Keratinocyte (primary cell): ENCODE results near the gene MIGA2. TPM values are rescaled to one million over a fixed set of nuclear protein-coding genes. Genes with fewer than 3 reads are reported as not detected.

Experiments used
- DNase-seq: peaks from one replicate; pipeline ENCODE4 v3.0.0-alpha.2; 2011; ENCODE audit warnings: low read depth, missing footprints, low spot score
- FAIRE-seq: peaks from 2 replicates; lab custom pipeline; 2011; peaks lifted over from hg19 to GRCh38; lab: Jason Lieb, UNC
- H2AFZ ChIP-seq: 2 replicates; pipeline ENCODE4 v1.6.0; 2012; ENCODE audit warnings: low read length, control low read depth, inconsistent platforms; ENCODE audit not compliant: control insufficient read depth
- H3K27ac ChIP-seq: 2 replicates; pipeline ENCODE4 v1.5.1; 2011; ENCODE audit warnings: low read length; ENCODE audit not compliant: control insufficient read depth, insufficient read depth
- H3K27me3 ChIP-seq: 3 replicates; pipeline ENCODE4 v1.6.0; 2011; ENCODE audit warnings: low read length; ENCODE audit not compliant: control insufficient read depth, insufficient read depth; ENCODE audit errors: extremely low read depth
- H3K36me3 ChIP-seq, 2 experiments: 2 replicates in 1 of 2; 3 replicates in 1 of 2; pipeline ENCODE4 v1.5.1; 2011; ENCODE audit warnings: low read length in 2 of 2, mild to moderate bottlenecking in 1 of 2; ENCODE audit not compliant: control insufficient read depth in 2 of 2, insufficient read depth in 2 of 2; ENCODE audit errors: extremely low read depth in 1 of 2
- H3K4me1 ChIP-seq: 3 replicates; pipeline ENCODE4 v1.5.1; 2011; ENCODE audit warnings: low read length; ENCODE audit not compliant: control insufficient read depth, insufficient read depth; ENCODE audit errors: extremely low read depth
- H3K4me2 ChIP-seq: 3 replicates; pipeline ENCODE4 v1.6.0; 2011; ENCODE audit warnings: low read depth, low read length; ENCODE audit not compliant: control insufficient read depth, insufficient read depth; ENCODE audit errors: extremely low read depth
- H3K4me3 ChIP-seq, 3 experiments: fragments of 200-600 bp in 1 of 3; sonication (generic) in 1 of 3; 2 replicates in 2 of 3; 3 replicates in 1 of 3; pipeline ENCODE4 v1.5.1; 2011 to 2016; ENCODE audit warnings: low read length in 3 of 3, mild to moderate bottlenecking in 3 of 3, control low read depth in 2 of 3, inconsistent platforms in 1 of 3, low read depth in 1 of 3, mixed read lengths in 1 of 3, mixed run types in 1 of 3, moderate library complexity in 1 of 3; ENCODE audit not compliant: control insufficient read depth in 2 of 3, insufficient read depth in 2 of 3; ENCODE audit errors: extremely low read depth in 1 of 3
- H3K79me2 ChIP-seq: 2 replicates; pipeline ENCODE4 v1.6.0; 2012; ENCODE audit warnings: low read length; ENCODE audit not compliant: control insufficient read depth, insufficient read depth
- H3K9ac ChIP-seq: 3 replicates; pipeline ENCODE4 v1.6.0; 2011; ENCODE audit warnings: low read length; ENCODE audit not compliant: control insufficient read depth, insufficient read depth; ENCODE audit errors: extremely low read depth
- H3K9me1 ChIP-seq: 3 replicates; pipeline ENCODE4 v1.6.0; 2011; ENCODE audit warnings: low read length; ENCODE audit not compliant: control insufficient read depth, insufficient read depth; ENCODE audit errors: extremely low read depth
- H3K9me3 ChIP-seq: 2 replicates; pipeline ENCODE4 v1.5.1; 2012; ENCODE audit warnings: low read depth, low read length; ENCODE audit not compliant: control insufficient read depth
- H4K20me1 ChIP-seq: 3 replicates; pipeline ENCODE4 v1.6.0; 2011; ENCODE audit warnings: low read length; ENCODE audit not compliant: control insufficient read depth, insufficient read depth; ENCODE audit errors: extremely low read depth
- EZH2 ChIP-seq: IDR thresholded peaks from one replicate; pipeline ENCODE4 v1.6.1; 2012; ENCODE audit warnings: inconsistent platforms, mild to moderate bottlenecking, low read length, moderate library complexity
- dilution Hi-C: fragments of 300-500 bp; cut with MboI; formaldehyde crosslinking; loops from one replicate; pipeline ENCODE4 v1.7.0; 2020; ENCODE audit warnings: low sequenced_read_pairs; ENCODE audit not compliant: extremely low pct_ligation_motif_present
- polyA plus RNA-seq, 5 experiments: library from polyadenylated mRNA; depleted of rRNA in 3 of 5; stranded (reverse) in 3 of 5; stranded (forward) in 1 of 5; unstranded in 1 of 5; fragments of >200 nt; gene quantifications; 1 replicate in 1 of 5; 2 replicates in 3 of 5; 3 replicates in 1 of 5; pipeline versions ENCODE4 v1.2.1 to v1.2.3, GENCODE V29; 2011 to 2012; ENCODE audit warnings: missing spikeins in 2 of 5, low read depth in 1 of 5, low replicate concordance in 1 of 5
- TF ChIP-seq, protein P1 (sequence below), 3 experiments: IDR thresholded peaks in 1 of 3; conservative IDR thresholded peaks in 1 of 3; optimal IDR thresholded peaks in 1 of 3; 2 replicates in 2 of 3; 3 replicates in 1 of 3; pipeline versions ENCODE3 to v1.5.1; 2011; ENCODE audit warnings: low read length in 3 of 3, mild to moderate bottlenecking in 3 of 3, moderate library complexity in 2 of 3, control low read depth in 1 of 3, inconsistent platforms in 1 of 3; ENCODE audit not compliant: insufficient read depth in 2 of 3; ENCODE audit errors: extremely low read depth in 1 of 3

Gene MIGA2
- polyA plus RNA-seq, 1 donor (not counting 4 experiments of a cell fraction or from before 2014, with no cell fraction given): 8.5 TPM

- dilution Hi-C loops: no loop called here
- Histone ChIP-seq H3K27me3 (no peaks in the 10 kb centered on the region), H3K4me2 (no peak overlapping the region), H2AFZ (no peak overlapping the region), H4K20me1 (no peaks in the 10 kb centered on the region), H3K9me1 (no peaks in the 10 kb centered on the region), H3K4me3 (no peak overlapping the region), H3K36me3 (peaks cover 12 to 13% of the 10 kb centered on the region in 2 experiments), H3K4me1 (peaks cover 12% of the 10 kb centered on the region), H3K79me2 (peaks cover 20% of the 10 kb centered on the region), H3K27ac (no peak overlapping the region), H3K9ac (no peak overlapping the region), H3K9me3 (no peaks in the 10 kb centered on the region)
- TF ChIP-seq, protein P1, sequence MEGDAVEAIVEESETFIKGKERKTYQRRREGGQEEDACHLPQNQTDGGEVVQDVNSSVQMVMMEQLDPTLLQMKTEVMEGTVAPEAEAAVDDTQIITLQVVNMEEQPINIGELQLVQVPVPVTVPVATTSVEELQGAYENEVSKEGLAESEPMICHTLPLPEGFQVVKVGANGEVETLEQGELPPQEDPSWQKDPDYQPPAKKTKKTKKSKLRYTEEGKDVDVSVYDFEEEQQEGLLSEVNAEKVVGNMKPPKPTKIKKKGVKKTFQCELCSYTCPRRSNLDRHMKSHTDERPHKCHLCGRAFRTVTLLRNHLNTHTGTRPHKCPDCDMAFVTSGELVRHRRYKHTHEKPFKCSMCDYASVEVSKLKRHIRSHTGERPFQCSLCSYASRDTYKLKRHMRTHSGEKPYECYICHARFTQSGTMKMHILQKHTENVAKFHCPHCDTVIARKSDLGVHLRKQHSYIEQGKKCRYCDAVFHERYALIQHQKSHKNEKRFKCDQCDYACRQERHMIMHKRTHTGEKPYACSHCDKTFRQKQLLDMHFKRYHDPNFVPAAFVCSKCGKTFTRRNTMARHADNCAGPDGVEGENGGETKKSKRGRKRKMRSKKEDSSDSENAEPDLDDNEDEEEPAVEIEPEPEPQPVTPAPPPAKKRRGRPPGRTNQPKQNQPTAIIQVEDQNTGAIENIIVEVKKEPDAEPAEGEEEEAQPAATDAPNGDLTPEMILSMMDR (optimal IDR thresholded peaks at IDR 0.05 in 1 of 3, IDR thresholded peaks at IDR 0.05 in 1 of 3, conservative IDR thresholded peaks at IDR 0.05 in 1 of 3; ENCODE audit: extremely low read depth in 1 of 3, insufficient read depth in 2 of 3, low read length in 3 of 3): no peak
- TF ChIP-seq EZH2: no peak
- DNase-seq (no peak), FAIRE-seq (no peak)
These were observed 5.6 kb downstream of the MIGA2 start for GRCh38 chr9:129042016-129042415.

DNA sequence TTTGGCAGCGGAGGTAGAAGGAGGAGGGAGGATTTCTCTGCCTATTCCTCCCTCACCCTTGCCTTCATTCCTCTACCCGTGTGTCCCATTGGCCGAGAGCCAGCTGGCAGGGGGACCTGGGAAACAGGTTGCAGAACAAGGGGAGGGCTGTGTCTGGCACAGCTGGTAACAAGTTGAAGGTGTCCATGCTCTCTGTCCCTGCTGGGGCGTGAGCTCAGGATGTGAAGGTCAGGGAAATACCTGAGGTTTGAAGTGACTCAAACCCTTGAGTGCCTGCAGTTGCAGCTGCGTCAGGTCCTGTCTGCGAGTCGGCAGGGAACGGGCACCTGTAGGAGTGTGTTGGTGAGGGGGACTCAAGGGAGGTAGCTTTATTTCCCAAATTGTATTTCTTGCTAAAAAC is 16.2 kb downstream of the MIGA2 start:
- Histone ChIP-seq H4K20me1 (no peaks in the 10 kb centered on the region), H3K4me1 (peaks cover 3% of the 10 kb centered on the region), H3K79me2 (no peaks in the 10 kb centered on the region), H3K36me3 (peaks cover 17 to 21% of the 10 kb centered on the region in 2 experiments), H3K9me1 (no peaks in the 10 kb centered on the region), H3K27ac (no peak overlapping the region), H3K4me3 (no peak overlapping the region), H3K9me3 (no peaks in the 10 kb centered on the region), H3K4me2 (no peak overlapping the region), H3K9ac (no peak overlapping the region), H2AFZ (no peak overlapping the region), H3K27me3 (no peaks in the 10 kb centered on the region)
- TF ChIP-seq EZH2: no peak
- TF ChIP-seq, protein P1 (optimal IDR thresholded peaks at IDR 0.05 in 1 of 3, IDR thresholded peaks at IDR 0.05 in 1 of 3, conservative IDR thresholded peaks at IDR 0.05 in 1 of 3; ENCODE audit: extremely low read depth in 1 of 3, insufficient read depth in 2 of 3, low read length in 3 of 3): no peak
- DNase-seq: no peak
- dilution Hi-C loops: no loop called here
- FAIRE-seq: no peak
